ENCODE data around the gene GOLPH3. TPM values are rescaled to one million over a fixed set of nuclear protein-coding genes. Genes with fewer than 3 reads are reported as not detected.
A peak's percentile ranks its signal among the peaks of the same experiment; 100 is the strongest.

The GOLPH3 gene
- total RNA-seq, 2 donors from 2014 or later: 118 to 259 TPM

DNA sequence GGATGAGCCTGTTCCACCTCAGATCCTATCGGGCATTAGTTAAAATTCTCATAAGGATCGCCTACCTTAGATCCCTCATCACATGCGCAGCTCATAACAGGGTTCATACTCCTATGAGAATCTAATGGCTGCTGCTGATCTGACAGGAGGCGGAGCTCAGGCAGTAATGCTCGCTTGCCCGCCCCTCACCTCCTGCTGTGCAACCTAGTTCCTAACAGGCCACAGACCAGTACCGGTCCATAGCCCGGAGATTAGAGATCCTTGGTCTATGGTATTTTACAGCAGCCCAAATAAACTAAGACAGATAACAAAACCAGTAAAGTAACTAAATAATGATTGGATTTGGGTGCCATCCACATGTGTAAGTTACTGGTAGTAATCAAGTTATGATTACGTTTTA is 17.5 kb downstream of the GOLPH3 start:
- no peak overlapping the region for H3K4me3 ChIP-seq
- whole genome bisulfite sequencing: 80% methylated on average over 9 of the region's 9 CpGs
- H3K27ac ChIP-seq: no peak overlapping the region
- intact Hi-C loops (cut with DNase I): no loop called here
- no peak for DNase-seq (ENCODE audit: low spot score)
- no peaks in the 10 kb centered on the region for H3K36me3 ChIP-seq
- H3K27me3 ChIP-seq (replicated peaks; ENCODE audit: insufficient read depth): no peaks in the 10 kb centered on the region
- TF ChIP-seq POLR2AphosphoS5 (IDR thresholded peaks at IDR 0.05): no peak
- TF ChIP-seq POLR2A (IDR thresholded peaks at IDR 0.05): no peak
- TF ChIP-seq, protein P1, sequence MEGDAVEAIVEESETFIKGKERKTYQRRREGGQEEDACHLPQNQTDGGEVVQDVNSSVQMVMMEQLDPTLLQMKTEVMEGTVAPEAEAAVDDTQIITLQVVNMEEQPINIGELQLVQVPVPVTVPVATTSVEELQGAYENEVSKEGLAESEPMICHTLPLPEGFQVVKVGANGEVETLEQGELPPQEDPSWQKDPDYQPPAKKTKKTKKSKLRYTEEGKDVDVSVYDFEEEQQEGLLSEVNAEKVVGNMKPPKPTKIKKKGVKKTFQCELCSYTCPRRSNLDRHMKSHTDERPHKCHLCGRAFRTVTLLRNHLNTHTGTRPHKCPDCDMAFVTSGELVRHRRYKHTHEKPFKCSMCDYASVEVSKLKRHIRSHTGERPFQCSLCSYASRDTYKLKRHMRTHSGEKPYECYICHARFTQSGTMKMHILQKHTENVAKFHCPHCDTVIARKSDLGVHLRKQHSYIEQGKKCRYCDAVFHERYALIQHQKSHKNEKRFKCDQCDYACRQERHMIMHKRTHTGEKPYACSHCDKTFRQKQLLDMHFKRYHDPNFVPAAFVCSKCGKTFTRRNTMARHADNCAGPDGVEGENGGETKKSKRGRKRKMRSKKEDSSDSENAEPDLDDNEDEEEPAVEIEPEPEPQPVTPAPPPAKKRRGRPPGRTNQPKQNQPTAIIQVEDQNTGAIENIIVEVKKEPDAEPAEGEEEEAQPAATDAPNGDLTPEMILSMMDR (IDR thresholded peaks at IDR 0.05): no peak
- no peaks in the 10 kb centered on the region for H3K9me3 ChIP-seq
- H3K4me1 ChIP-seq (replicated peaks): peaks cover 2% of the 10 kb centered on the region

DNA sequence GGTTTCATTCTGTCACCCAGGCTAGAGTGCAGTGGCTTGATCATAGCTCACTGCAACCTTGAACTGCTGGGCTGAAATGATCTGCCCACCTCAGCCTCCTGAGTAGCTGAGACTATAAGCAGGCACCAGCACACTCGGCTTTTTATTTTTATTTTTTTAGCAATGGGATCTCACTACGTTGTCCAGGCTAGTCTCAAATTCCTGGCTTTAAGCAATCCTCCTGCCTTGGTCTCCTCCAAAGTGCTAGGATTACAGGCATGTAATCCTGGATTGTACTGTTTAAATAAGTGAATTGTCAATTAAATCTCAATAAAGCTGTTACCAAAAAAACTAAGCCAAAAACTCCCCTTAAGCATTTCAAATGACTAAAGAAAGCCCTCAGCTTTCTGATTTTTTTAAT is 18.9 kb downstream of the GOLPH3 start:
- H3K9me3 ChIP-seq: no peaks in the 10 kb centered on the region
- H3K4me3 ChIP-seq: no peak overlapping the region
- H3K27me3 ChIP-seq (replicated peaks; ENCODE audit: insufficient read depth): no peaks in the 10 kb centered on the region
- H3K36me3 ChIP-seq: no peaks in the 10 kb centered on the region
- peaks cover 10% of the 10 kb centered on the region for H3K4me1 ChIP-seq (replicated peaks)
- TF ChIP-seq POLR2AphosphoS5 (IDR thresholded peaks at IDR 0.05): no peak
- TF ChIP-seq, protein P1 (IDR thresholded peaks at IDR 0.05): no peak
- TF ChIP-seq POLR2A (IDR thresholded peaks at IDR 0.05): no peak
- intact Hi-C loops (cut with DNase I): no loop called here
- H3K27ac ChIP-seq: no peak overlapping the region
- WGBS: 96% methylated on average over 2 of the region's 2 CpGs
- no peak for DNase-seq (ENCODE audit: low spot score)

DNA sequence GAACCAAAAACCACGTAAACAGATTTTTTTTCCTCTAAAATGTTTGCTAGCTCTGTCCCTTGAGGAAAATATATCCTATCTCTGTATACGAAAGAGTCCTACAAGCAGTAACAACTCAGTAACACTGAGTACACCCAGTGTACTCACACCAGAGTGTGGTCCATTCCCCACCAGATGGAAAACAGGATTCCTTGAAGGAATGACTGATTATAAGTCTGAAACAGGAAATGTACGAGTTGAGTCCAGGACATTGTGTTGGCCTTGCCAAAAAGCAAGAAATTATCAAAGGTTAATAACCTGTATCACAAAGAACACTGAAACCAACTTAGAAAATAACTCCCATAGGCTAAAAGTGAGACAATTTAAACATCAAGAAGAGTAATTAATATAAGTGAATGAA is 20.4 kb downstream of the GOLPH3 start:
- Histone ChIP-seq H3K27ac (peak overlapping the region; percentile 34 to 42), H3K27me3 (replicated peaks; ENCODE audit: insufficient read depth) (no peaks in the 10 kb centered on the region), H3K9me3 (no peaks in the 10 kb centered on the region), H3K4me3 (no peak overlapping the region), H3K4me1 (replicated peaks) (peaks cover 12% of the 10 kb centered on the region), H3K36me3 (no peaks in the 10 kb centered on the region)
- intact Hi-C loops (cut with DNase I): no loop called here
- TF ChIP-seq POLR2A (IDR thresholded peaks at IDR 0.05) (no peak), POLR2AphosphoS5 (IDR thresholded peaks at IDR 0.05) (no peak)
- TF ChIP-seq, protein P1 (IDR thresholded peaks at IDR 0.05): no peak
- 23% methylated on average over 3 of the region's 3 CpGs for WGBS
- DNase-seq (ENCODE audit: low spot score): no peak

DNA sequence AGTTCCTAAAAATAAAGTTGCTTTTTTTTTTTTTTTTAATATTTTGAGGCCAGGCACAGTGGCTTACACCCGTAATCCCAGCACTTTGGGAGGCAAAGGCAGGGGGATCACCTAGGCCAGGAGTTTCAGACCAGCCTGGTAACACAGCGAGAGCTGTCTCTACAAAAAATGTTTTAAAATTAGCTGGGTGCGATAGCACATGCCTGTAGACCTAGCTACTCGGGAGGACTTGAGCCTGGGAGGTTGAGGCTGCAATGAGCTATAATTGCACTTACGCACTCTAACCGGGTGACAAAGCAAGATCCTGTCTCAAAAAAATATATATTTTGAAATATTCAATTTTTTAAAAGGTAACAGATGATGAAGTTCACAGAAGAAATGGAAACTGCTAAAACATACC is 22.9 kb downstream of the GOLPH3 start:
- Histone ChIP-seq H3K27me3 (replicated peaks; ENCODE audit: insufficient read depth) (no peaks in the 10 kb centered on the region), H3K27ac (no peak overlapping the region), H3K4me3 (no peak overlapping the region), H3K9me3 (no peaks in the 10 kb centered on the region), H3K4me1 (replicated peaks) (peaks cover 12% of the 10 kb centered on the region), H3K36me3 (no peaks in the 10 kb centered on the region)
- TF ChIP-seq POLR2A (IDR thresholded peaks at IDR 0.05): no peak
- TF ChIP-seq POLR2AphosphoS5 (IDR thresholded peaks at IDR 0.05): no peak
- TF ChIP-seq, protein P1 (IDR thresholded peaks at IDR 0.05): no peak
- DNase-seq (ENCODE audit: low spot score): no peak
- intact Hi-C loops (cut with DNase I): no loop called here
- WGBS: 91% methylated on average over 6 of the region's 6 CpGs

DNA sequence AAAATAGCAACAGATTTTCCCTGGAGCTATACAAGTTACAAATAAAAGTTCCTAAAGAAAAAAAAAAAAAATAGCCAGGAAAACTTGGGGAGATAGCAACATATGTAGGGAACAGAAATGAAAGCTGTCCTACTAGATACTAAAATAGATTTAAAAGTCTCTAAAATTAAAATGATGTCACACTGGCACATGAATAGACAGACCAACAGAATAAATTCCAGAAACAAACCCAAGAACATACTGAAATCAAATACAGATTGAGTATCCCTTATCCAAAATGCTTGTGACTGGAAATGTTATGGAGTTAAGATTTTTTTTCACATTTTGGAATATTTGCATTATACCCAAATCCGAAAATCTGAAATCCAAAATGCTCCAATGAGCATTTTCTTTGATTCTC is 23.8 kb downstream of the GOLPH3 start:
- no peak overlapping the region for H3K27ac ChIP-seq
- H3K9me3 ChIP-seq: no peaks in the 10 kb centered on the region
- TF ChIP-seq, protein P1 (IDR thresholded peaks at IDR 0.05): no peak
- no peak for TF ChIP-seq POLR2AphosphoS5 (IDR thresholded peaks at IDR 0.05)
- H3K36me3 ChIP-seq: no peaks in the 10 kb centered on the region
- H3K4me1 ChIP-seq (replicated peaks): peaks cover 16% of the 10 kb centered on the region
- no peak overlapping the region for H3K4me3 ChIP-seq
- no peak for DNase-seq (ENCODE audit: low spot score)
- intact Hi-C loops (cut with DNase I): no loop called here
- H3K27me3 ChIP-seq (replicated peaks; ENCODE audit: insufficient read depth): no peaks in the 10 kb centered on the region
- WGBS: 98% methylated on average over 1 of the region's 1 CpG

Measured in prostate gland (tissue), 2 donors.